ENCODE results near the gene RAB4A. TPM values are rescaled to one million over a fixed set of nuclear protein-coding genes. Genes with fewer than 3 reads are reported as not detected.

The RAB4A gene
- total and polyA plus RNA-seq, 2 of the 4 experiments (the other 2 are of a cell fraction): 25.6 to 26.2 TPM

GRCh38 chr1:229280921-229281320 lies 10.0 kb downstream of the RAB4A start:
- no peak overlapping the region for H3K9ac ChIP-seq (ENCODE audit: low read depth, low read length)
- H3K4me3 ChIP-seq (ENCODE audit: insufficient read depth, low read depth, low read length): no peak overlapping the region
- H3K4me1 ChIP-seq (ENCODE audit: control insufficient read depth, insufficient read depth, low read length): peaks cover 12% of the 10 kb centered on the region
- no peak overlapping the region for H2BK15ac ChIP-seq (ENCODE audit: low read depth, low read length)
- dilution Hi-C loops (cut with HindIII; ENCODE audit: low sequenced_read_pairs, unreplicated experiment): no loop called here
- H2AFZ ChIP-seq (replicated peaks; ENCODE audit: low read length, poor library complexity): no peak overlapping the region
- H4K91ac ChIP-seq (ENCODE audit: insufficient read depth, low read depth, low read length): no peak overlapping the region
- H2BK120ac ChIP-seq (ENCODE audit: low read depth, low read length): no peak overlapping the region
- peak overlapping the region; percentile 59; the same call in 1 of the 2 replicates for H3K4me2 ChIP-seq (ENCODE audit: low read depth, low read length)
- H3K23ac ChIP-seq (ENCODE audit: low read depth, low read length): no peak overlapping the region
- no peak overlapping the region for H3K14ac ChIP-seq (replicated peaks; ENCODE audit: low read depth, low read length)
- H3K9me3 ChIP-seq (ENCODE audit: control insufficient read depth, insufficient read depth, low read length): no peaks in the 10 kb centered on the region
- H2AK9ac ChIP-seq (replicated peaks; ENCODE audit: low read depth, low read length, poor library complexity): no peak overlapping the region
- no peak overlapping the region for H3K18ac ChIP-seq (ENCODE audit: low read depth, low read length)
- no CpG with 5 or more reads among the region's 3 CpGs for WGBS, 2 experiments (ENCODE audit: extremely low coverage in 2 of 2, insufficient read length in 1 of 2)
- 0 out of 2 replicates have a peak, but pooled peaks cover 2% of the 10 kb centered on the region for H3K36me3 ChIP-seq (ENCODE audit: control insufficient read depth, insufficient read depth, low read length)
- H2BK5ac ChIP-seq (ENCODE audit: low read depth, low read length, poor library complexity, severe bottlenecking): peak overlapping the region; percentile 85
- H3K27me3 ChIP-seq (ENCODE audit: control insufficient read depth, insufficient read depth, low read length): no peaks in the 10 kb centered on the region
- H3K27ac ChIP-seq (ENCODE audit: insufficient read depth, low read length): no peak overlapping the region; the same call in 1 of the 2 replicates
- no peak overlapping the region for H3K56ac ChIP-seq (ENCODE audit: extremely low read depth, insufficient read depth, low read length)
- ChIA-PET POLR2A (ENCODE audit: unreplicated experiment) (no interaction called here), CTCF (interaction anchor here (0.7 to 1.2 kb wide), 2 partner anchors 15 to 21 kb away, joined by 3 to 4 read pairs; no protein-coding TSS in a partner anchor)
- no peak for TF ChIP-seq POLR2A (IDR thresholded peaks at IDR 0.05; ENCODE audit: low read depth, low read length)
- H4K8ac ChIP-seq (ENCODE audit: low read depth in 2 of 2, low read length in 2 of 2): no peak overlapping the region; a peak in 1 of 4 replicates
- H2AK5ac ChIP-seq (ENCODE audit: low read depth, low read length): no peak overlapping the region
- no peak overlapping the region for H4K5ac ChIP-seq (ENCODE audit: low read depth, low read length)
- H4K20me1 ChIP-seq (ENCODE audit: insufficient read depth, low read length): peaks cover 34% of the 10 kb centered on the region
- DNase-seq (peak; percentile 68), ATAC-seq (ENCODE audit: low read depth) (peak; percentile 69)
- H3K79me1 ChIP-seq (ENCODE audit: low read depth in 1 of 2, low read length in 2 of 2): peaks cover 49 to 82% of the 10 kb centered on the region in 2 experiments
- in situ Hi-C loops (cut with MboI; ENCODE audit: low sequenced_read_pairs): no loop called here
- no peak overlapping the region for H2BK20ac ChIP-seq (ENCODE audit: low read depth, low read length)
- BruUV-seq (replicated peaks): no TSS peak
- no peak overlapping the region for H3K4ac ChIP-seq (ENCODE audit: low read depth, low read length)
- intact Hi-C loops (cut with micrococcal nuclease): no loop called here
- H3K9me1 ChIP-seq (ENCODE audit: insufficient read depth, low read length): peaks cover 15% of the 10 kb centered on the region; the same call in 1 of the 2 replicates

All from IMR-90 (cell line).